Smooth muscle cell (in vitro differentiated cells): ENCODE measurements around the gene SMIM21. TPM values are rescaled to one million over a fixed set of nuclear protein-coding genes. Genes with fewer than 3 reads are reported as not detected.

ENCODE experiments used
- DNase-seq: peaks from one replicate; lab custom pipeline; 2025; ENCODE audit not compliant: unreplicated experiment; lab: John Stamatoyannopoulos, UW
- H2AFZ ChIP-seq: fragments of 200-600 bp; sonication (generic); 2 replicates; pipeline ENCODE4 v1.6.0; 2016; ENCODE audit warnings: antibody characterized with exemption, low read depth, mild to moderate bottlenecking
- H3F3A ChIP-seq: fragments of 200-600 bp; sonication (generic); 2 replicates; pipeline ENCODE4 v1.6.0; 2017; ENCODE audit warnings: antibody characterized with exemption, low read depth
- H3K27ac ChIP-seq: fragments of 200-600 bp; sonication (generic); 2 replicates; pipeline ENCODE4 v1.5.1; 2016; ENCODE audit warnings: low read depth, mild to moderate bottlenecking
- H3K27me3 ChIP-seq: fragments of 200-600 bp; sonication (generic); 2 replicates; pipeline ENCODE4 v1.6.1; 2016; ENCODE audit warnings: low read depth, mild to moderate bottlenecking
- H3K36me3 ChIP-seq: fragments of 200-600 bp; sonication (generic); 2 replicates; pipeline ENCODE4 v1.5.1; 2016; ENCODE audit warnings: low read depth
- H3K4me1 ChIP-seq: fragments of 200-600 bp; sonication (generic); 2 replicates; pipeline ENCODE4 v1.5.1; 2016; ENCODE audit warnings: low read depth
- H3K4me2 ChIP-seq: fragments of 200-600 bp; sonication (generic); 2 replicates; pipeline ENCODE4 v1.6.0; 2016; ENCODE audit warnings: mild to moderate bottlenecking
- H3K4me3 ChIP-seq: fragments of 200-600 bp; sonication (generic); 2 replicates; pipeline ENCODE4 v1.5.1; 2016; ENCODE audit warnings: mild to moderate bottlenecking
- H3K79me2 ChIP-seq: fragments of 200-600 bp; sonication (generic); 2 replicates; pipeline ENCODE4 v1.6.0; 2016; ENCODE audit warnings: low read depth, mild to moderate bottlenecking
- H3K9ac ChIP-seq: fragments of 200-600 bp; sonication (generic); 2 replicates; pipeline ENCODE4 v1.6.0; 2016; ENCODE audit warnings: low read depth
- H3K9me3 ChIP-seq: fragments of 200-600 bp; sonication (generic); replicated peaks from 2 replicates; pipeline ENCODE4 v1.5.1; 2016; ENCODE audit warnings: low read depth
- H4K20me1 ChIP-seq: fragments of 200-600 bp; sonication (generic); 2 replicates; pipeline ENCODE4 v1.6.0; 2016; ENCODE audit warnings: low read depth
- CTCF ChIP-seq: fragments of 200-600 bp; sonication (generic); IDR thresholded peaks from 2 replicates; pipeline ENCODE4 v1.5.1; 2017; ENCODE audit warnings: borderline replicate concordance, mild to moderate bottlenecking, antibody characterized with exemption; ENCODE audit not compliant: insufficient read depth, poor library complexity, severe bottlenecking
- WGBS: methylation state at CpG from one replicate; pipeline ENCODE4 v1.1.7; 2016; ENCODE audit warnings: low lambda C conversion rate; 5-methylcytosine and 5-hydroxymethylcytosine counted together
- polyA plus RNA-seq: library from polyadenylated mRNA; unstranded; fragments of >200 nt; fragmentation: Nextera tagmentation; extraction: Ambion mirVana; gene quantifications from 2 replicates; pipeline ENCODE4 v1.2.1, GENCODE V29; 2016
- total RNA-seq: library from RNA; depleted of rRNA; stranded (reverse); fragments of >200 nt; gene quantifications from 2 replicates; pipeline ENCODE4 v1.2.3, GENCODE V29; 2014

Gene SMIM21
- total and polyA plus RNA-seq, 2 experiments from 2014 or later, result not detected

- no peak overlapping the region for H3K4me2 ChIP-seq
- H3K4me3 ChIP-seq, result no peak overlapping the region
- H4K20me1 ChIP-seq, result no peaks in the 10 kb centered on the region
- H3K36me3 ChIP-seq, result no peaks in the 10 kb centered on the region
- peak overlapping the region; percentile 30 for H2AFZ ChIP-seq
- H3K4me1 ChIP-seq, result peaks cover 3% of the 10 kb centered on the region
- H3K27me3 ChIP-seq, result no peaks in the 10 kb centered on the region
- H3K27ac ChIP-seq, result no peak overlapping the region
- no peak overlapping the region for H3K9ac ChIP-seq
- no peaks in the 10 kb centered on the region for H3K9me3 ChIP-seq
- no peaks in the 10 kb centered on the region for H3K79me2 ChIP-seq
- DNase-seq, result no peak
- TF ChIP-seq CTCF, result no peak
- 70% methylated on average over 22 of the region's 22 CpGs for WGBS
- no peaks in the 10 kb centered on the region for H3F3A ChIP-seq
Observed at GRCh38 chr18:75378376-75379315, 48.9 kb downstream of the SMIM21 start.

- DNase-seq, result no peak
Observed at GRCh38 chr18:75377926-75378325, 49.6 kb downstream of the SMIM21 start.

GRCh38 chr18:75377258-75377657, 50.2 kb downstream of the SMIM21 start:
- Histone ChIP-seq H3K27me3 (no peaks in the 10 kb centered on the region), H3K9me3 (no peaks in the 10 kb centered on the region), H3K27ac (no peak overlapping the region), H3K4me2 (no peak overlapping the region), H4K20me1 (no peaks in the 10 kb centered on the region), H2AFZ (no peak overlapping the region), H3K9ac (no peak overlapping the region), H3F3A (no peaks in the 10 kb centered on the region), H3K36me3 (no peaks in the 10 kb centered on the region), H3K4me3 (no peak overlapping the region), H3K79me2 (no peaks in the 10 kb centered on the region), H3K4me1 (peaks cover 3% of the 10 kb centered on the region)
- no peak for DNase-seq
- no peak for TF ChIP-seq CTCF
- 92% methylated on average over 2 of the region's 2 CpGs for WGBS

More at GRCh38 chr18:75377926-75378325, 49.6 kb downstream of the SMIM21 start:
- H3K9ac ChIP-seq, result no peak overlapping the region
- no peak overlapping the region for H3K4me3 ChIP-seq
- 93% methylated on average over 10 of the region's 10 CpGs for WGBS
- no peaks in the 10 kb centered on the region for H3K9me3 ChIP-seq
- no peak for TF ChIP-seq CTCF
- H3K27ac ChIP-seq, result no peak overlapping the region
- H3K27me3 ChIP-seq, result no peaks in the 10 kb centered on the region
- no peaks in the 10 kb centered on the region for H4K20me1 ChIP-seq
- peaks cover 3% of the 10 kb centered on the region for H3K4me1 ChIP-seq
- H3K4me2 ChIP-seq, result no peak overlapping the region
- no peaks in the 10 kb centered on the region for H3F3A ChIP-seq
- H3K36me3 ChIP-seq, result no peaks in the 10 kb centered on the region
- H3K79me2 ChIP-seq, result no peaks in the 10 kb centered on the region
- peak overlapping the region; percentile 30 for H2AFZ ChIP-seq
